NT2/D1 (cell line): Measurements from ENCODE around the gene AFF3.
"Not testable (repeated sequence)": the region's sequence is repeated elsewhere in the genome, so short reads cannot be mapped to it uniquely, and the experiment has no call there.

Experiments
- DNase-seq: peaks from one replicate; pipeline ENCODE4 v3.0.0-alpha.2; 2011; ENCODE audit warnings: low read depth, low spot score
- H3K27me3 ChIP-seq: 2 replicates; pipeline ENCODE4 v1.6.0; 2011; ENCODE audit warnings: mild to moderate bottlenecking; ENCODE audit not compliant: insufficient read length, insufficient read depth
- H3K36me3 ChIP-seq: 2 replicates; pipeline ENCODE4 v1.6.1; 2011; ENCODE audit warnings: mild to moderate bottlenecking, low read length, mixed read lengths; ENCODE audit not compliant: insufficient read depth, insufficient read length
- H3K4me1 ChIP-seq: 2 replicates; pipeline ENCODE4 v1.5.1; 2011; ENCODE audit not compliant: insufficient read depth, insufficient read length
- H3K4me3 ChIP-seq: 2 replicates; pipeline ENCODE4 v1.5.1; 2011; ENCODE audit warnings: low read depth; ENCODE audit not compliant: insufficient read length
- H3K9ac ChIP-seq: 2 replicates; pipeline ENCODE4 v1.6.0; 2011; ENCODE audit warnings: low read depth; ENCODE audit not compliant: insufficient read length
- H3K9me3 ChIP-seq: 2 replicates; pipeline ENCODE4 v1.5.1; 2011; ENCODE audit warnings: mild to moderate bottlenecking, low read length; ENCODE audit not compliant: insufficient read depth
- SUZ12 ChIP-seq: IDR thresholded peaks from 2 replicates; pipeline ENCODE4 v1.6.1; 2011; ENCODE audit not compliant: insufficient read length, insufficient read depth; ENCODE audit errors: extremely low read depth
- YY1 ChIP-seq: IDR thresholded peaks from 2 replicates; pipeline ENCODE4 v1.6.1; 2011; ENCODE audit not compliant: insufficient read length, insufficient read depth
- ZNF274 ChIP-seq: IDR thresholded peaks from 2 replicates; pipeline ENCODE4 v1.6.1; 2011; ENCODE audit warnings: mild to moderate bottlenecking, low read depth, low read length

The AFF3 gene

DNA sequence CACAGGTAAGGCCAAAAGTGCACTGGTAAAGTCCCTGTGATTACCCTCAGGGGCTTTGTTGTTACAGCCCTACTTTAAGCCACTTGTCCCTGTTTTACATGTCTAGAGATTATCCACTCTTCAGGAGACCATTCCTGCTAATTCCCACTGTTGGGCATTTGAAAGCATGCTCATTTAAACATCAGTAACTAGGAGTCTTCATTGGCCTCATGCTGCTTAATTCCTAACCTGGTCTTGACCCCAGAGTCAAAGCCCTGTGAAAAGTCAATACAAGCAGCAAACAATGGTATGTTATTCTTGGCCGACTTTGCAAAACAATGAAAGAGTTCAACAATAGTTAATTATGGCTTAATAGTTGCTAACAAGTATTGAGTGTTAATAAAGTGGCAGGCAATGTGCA is 23.2 kb downstream of the AFF3 start:
- Histone ChIP-seq H3K27me3 (peaks cover 98% of the 10 kb centered on the region), H3K36me3 (no peaks in the 10 kb centered on the region), H3K9ac (no peak overlapping the region), H3K4me3 (no peak overlapping the region), H3K9me3 (peaks cover 20% of the 10 kb centered on the region), H3K4me1 (no peaks in the 10 kb centered on the region)
- DNase-seq = peak; percentile 76
- TF ChIP-seq YY1 = no peak
- TF ChIP-seq SUZ12 = no peak
- no peak for TF ChIP-seq ZNF274

DNA sequence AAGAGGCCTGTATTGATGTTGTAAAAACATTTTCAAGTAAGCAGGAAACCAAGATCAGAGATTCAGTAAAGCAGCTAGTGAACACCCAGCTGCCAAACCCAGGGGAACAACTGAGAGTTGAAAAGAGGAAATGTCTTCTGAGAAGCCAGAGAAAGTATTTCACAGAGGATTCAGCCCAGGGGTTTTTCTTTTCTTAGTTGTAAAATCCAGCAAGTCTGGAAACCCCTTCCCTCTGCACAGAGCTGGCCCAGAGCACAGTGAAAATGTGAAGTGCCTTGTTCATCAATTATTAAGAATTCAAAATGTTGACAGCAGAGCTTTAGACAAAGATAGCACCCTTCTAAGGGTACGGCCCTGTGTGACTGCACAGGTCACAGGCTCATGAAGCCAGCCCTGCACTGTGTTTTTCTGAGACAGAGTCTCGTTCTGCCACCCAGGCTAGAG is 28.4 kb downstream of the AFF3 start:
- no peak for TF ChIP-seq SUZ12
- TF ChIP-seq YY1 = no peak
- no peak for TF ChIP-seq ZNF274
- DNase-seq = no peak
- H3K27me3 ChIP-seq = peaks cover 97% of the 10 kb centered on the region

DNA sequence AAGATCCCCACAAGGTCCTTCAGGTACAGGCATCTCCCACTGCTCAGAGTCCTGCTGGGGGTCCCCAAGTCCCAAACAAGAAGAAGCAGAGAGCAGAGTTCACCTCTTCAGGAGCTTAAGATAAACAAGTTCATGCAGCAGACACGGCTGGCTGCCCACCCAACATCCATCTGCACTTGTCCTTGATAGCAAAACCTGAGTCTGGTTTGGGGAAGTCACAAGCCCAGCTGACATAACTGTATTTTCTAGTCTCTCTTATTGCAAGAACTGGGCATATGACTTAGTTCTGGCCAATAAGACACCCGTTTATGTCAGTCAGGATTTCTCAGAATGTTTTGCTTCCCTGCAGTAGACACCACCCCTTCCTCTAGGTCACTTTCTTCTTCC is 31.8 kb downstream of the AFF3 start:
- H3K27me3 ChIP-seq = peaks cover 94% of the 10 kb centered on the region
- H3K9me3 ChIP-seq = no peaks in the 10 kb centered on the region
- H3K36me3 ChIP-seq = no peaks in the 10 kb centered on the region
- TF ChIP-seq SUZ12 (no peak), ZNF274 (no peak), YY1 (no peak)
- H3K9ac ChIP-seq = no peak overlapping the region
- no peaks in the 10 kb centered on the region for H3K4me1 ChIP-seq
- no peak overlapping the region for H3K4me3 ChIP-seq
- DNase-seq = no peak

More for the DNA sequence above, 28.4 kb downstream of the AFF3 start:
- Histone ChIP-seq H3K4me1 (no peaks in the 10 kb centered on the region), H3K9ac (no peak overlapping the region), H3K36me3 (no peaks in the 10 kb centered on the region), H3K4me3 (no peak overlapping the region), H3K9me3 (peaks cover 20% of the 10 kb centered on the region)

DNA sequence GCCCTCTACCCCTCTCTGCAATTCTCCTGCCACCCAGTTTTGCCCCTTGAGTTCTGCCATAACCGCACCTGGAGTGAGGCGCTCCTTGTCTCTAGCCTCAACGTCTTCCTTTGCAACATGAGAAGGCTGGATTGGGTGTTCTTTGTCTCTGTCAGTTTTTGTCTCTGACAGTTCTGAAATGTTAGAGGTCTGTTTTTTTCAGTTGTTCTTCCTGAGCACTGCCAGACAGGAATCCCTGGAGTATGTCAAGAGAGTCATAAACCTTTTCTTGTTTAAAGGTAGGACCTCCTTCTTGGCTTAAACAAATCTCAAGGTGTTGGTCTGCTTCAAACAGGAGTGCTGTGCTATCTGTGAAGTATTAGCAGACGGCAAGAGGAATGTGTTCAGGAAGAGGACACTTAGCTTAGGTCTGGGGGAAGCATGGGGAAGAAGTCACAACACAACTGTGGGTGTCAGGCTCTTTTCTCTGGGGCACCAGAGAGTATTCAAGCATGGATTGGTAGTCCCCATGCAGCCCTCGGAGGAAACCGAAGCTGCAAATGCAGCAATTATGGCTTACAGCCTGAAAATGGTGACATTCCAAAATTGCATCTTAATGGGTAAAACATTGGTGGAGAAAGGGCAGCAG is 32.3 kb downstream of the AFF3 start:
- Histone ChIP-seq H3K4me1 (no peaks in the 10 kb centered on the region), H3K9me3 (no peaks in the 10 kb centered on the region)

DNA sequence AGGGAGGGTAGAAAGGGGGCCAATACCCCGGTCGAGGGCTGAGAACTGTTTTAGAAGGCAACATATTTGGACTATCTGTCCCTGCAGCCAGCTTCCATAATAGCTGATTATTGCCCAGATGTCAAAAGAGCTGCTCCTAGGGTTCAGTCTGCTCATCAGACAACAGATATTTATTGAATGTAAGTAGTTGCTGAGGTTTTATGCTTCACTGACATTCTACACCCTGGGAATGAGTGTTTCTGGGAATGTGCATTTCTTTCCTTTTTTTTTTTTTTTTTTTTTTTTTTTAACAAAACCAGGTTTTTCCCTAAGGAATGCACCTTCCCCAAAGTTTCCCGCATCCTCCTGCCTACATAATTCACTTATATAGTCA is 33.8 kb downstream of the AFF3 start:
- not testable (repeated sequence) for H3K4me3 ChIP-seq, H3K36me3 ChIP-seq, H3K9me3 ChIP-seq, H3K9ac ChIP-seq, H3K4me1 ChIP-seq, DNase-seq
- peaks cover 85% of the 10 kb centered on the region for H3K27me3 ChIP-seq

More for the DNA sequence above, 32.3 kb downstream of the AFF3 start:
- Histone ChIP-seq H3K36me3 (no peaks in the 10 kb centered on the region), H3K4me3 (no peak overlapping the region), H3K27me3 (peaks cover 94% of the 10 kb centered on the region), H3K9ac (no peak overlapping the region)
- TF ChIP-seq SUZ12 (no peak), YY1 (no peak), ZNF274 (no peak)
- DNase-seq = no peak

DNA sequence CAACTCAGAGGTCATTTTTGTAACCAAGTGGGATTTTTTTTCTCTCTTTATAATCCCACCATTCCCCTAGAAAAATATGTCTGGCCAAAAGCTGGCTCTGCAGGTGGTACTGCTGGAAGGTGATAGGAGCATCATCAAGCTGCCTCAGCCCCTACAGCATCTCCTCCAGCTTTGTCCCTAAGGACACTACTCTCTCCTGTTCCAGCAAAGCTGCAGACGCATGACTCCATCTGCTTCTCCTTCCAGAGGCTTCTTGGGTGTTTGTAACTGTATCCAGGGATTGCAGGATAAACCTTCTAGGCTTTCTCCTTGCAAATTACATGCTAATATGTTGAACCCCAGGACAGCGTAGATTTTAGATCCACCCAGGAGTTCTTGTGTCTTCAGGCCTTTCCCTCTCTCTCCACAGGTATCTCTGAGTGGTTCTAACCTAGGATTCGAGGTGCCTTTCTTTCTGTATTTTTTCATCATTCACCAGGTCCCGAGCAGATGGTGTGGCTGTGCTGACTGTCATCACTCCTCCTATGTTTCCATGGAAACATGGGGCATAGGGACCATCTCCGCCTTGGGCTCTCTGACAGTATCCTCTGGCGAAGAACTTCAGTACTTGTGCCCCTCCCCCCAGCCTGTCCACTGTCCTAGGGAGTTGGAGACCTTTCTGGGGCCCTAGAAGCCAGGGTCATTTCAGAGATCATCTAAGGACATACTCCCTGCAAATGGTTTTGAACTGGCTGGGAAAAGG is 34.3 kb downstream of the AFF3 start:
- no peak overlapping the region for H3K4me3 ChIP-seq
- peaks cover 84% of the 10 kb centered on the region for H3K27me3 ChIP-seq
- H3K4me1 ChIP-seq = no peaks in the 10 kb centered on the region
- no peak for DNase-seq
- no peaks in the 10 kb centered on the region for H3K36me3 ChIP-seq
- no peaks in the 10 kb centered on the region for H3K9me3 ChIP-seq
- H3K9ac ChIP-seq = no peak overlapping the region
- TF ChIP-seq ZNF274 (no peak), SUZ12 (no peak), YY1 (no peak)

DNA sequence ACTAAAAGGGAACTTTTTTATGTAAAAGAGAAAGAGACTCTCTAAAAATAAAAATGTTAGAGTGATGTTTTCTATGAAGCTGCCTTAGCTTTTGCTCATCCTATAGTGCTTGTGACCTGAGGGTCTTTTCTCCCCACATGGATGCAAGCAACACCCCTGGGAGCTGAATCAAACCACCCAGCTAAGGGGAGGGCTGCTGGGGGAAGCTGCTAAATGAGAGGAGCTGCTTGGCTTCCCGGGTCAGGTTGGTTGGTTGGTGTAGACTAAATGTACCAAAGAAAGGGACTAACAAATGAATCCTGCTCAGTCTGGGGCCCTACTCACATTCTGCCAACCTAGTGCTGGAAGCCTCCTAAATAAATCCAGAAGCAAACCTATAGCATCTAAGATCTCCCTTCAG is 35.0 kb downstream of the AFF3 start:
- no peaks in the 10 kb centered on the region for H3K36me3 ChIP-seq
- no peaks in the 10 kb centered on the region for H3K4me1 ChIP-seq
- no peak for DNase-seq
- TF ChIP-seq YY1 (no peak), SUZ12 (no peak), ZNF274 (no peak)
- H3K9ac ChIP-seq = no peak overlapping the region
- no peaks in the 10 kb centered on the region for H3K9me3 ChIP-seq
- H3K4me3 ChIP-seq = no peak overlapping the region
- H3K27me3 ChIP-seq = peaks cover 80% of the 10 kb centered on the region
